ENCODE measurements around the gene INPP5K. TPM values are rescaled to one million over a fixed set of nuclear protein-coding genes. Genes with fewer than 3 reads are reported as not detected.

Gene INPP5K
- total RNA-seq, 4 donors from 2014 or later = 18.4 to 44.3 (median 35.0) TPM

DNA sequence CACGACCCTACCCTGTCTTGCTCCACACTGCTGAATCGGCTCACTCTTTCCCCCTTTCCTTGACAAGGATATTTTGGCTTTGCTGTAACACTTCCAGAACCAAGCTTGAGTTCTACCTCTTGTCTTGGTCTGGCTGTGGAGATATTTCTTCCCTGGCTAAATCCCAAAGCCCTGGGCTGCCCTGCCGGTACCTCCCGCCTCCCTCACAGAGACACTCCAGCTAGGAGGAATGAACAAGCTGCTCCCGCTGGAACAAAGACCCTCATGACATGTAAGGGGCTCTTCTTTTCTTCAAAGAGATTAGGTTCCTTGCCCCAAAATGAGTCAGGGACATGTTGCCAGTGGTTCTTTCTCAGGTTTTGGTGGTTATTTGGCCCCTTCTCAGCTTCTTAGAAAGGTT, 10.8 kb downstream of the INPP5K start:
- no peak overlapping the region for H3K27ac ChIP-seq
- H3K9me3 ChIP-seq = no peaks in the 10 kb centered on the region
- H3K4me1 ChIP-seq = peaks cover 6 to 27% (median 6%) of the 10 kb centered on the region in 3 donors
- TF ChIP-seq, protein P1, sequence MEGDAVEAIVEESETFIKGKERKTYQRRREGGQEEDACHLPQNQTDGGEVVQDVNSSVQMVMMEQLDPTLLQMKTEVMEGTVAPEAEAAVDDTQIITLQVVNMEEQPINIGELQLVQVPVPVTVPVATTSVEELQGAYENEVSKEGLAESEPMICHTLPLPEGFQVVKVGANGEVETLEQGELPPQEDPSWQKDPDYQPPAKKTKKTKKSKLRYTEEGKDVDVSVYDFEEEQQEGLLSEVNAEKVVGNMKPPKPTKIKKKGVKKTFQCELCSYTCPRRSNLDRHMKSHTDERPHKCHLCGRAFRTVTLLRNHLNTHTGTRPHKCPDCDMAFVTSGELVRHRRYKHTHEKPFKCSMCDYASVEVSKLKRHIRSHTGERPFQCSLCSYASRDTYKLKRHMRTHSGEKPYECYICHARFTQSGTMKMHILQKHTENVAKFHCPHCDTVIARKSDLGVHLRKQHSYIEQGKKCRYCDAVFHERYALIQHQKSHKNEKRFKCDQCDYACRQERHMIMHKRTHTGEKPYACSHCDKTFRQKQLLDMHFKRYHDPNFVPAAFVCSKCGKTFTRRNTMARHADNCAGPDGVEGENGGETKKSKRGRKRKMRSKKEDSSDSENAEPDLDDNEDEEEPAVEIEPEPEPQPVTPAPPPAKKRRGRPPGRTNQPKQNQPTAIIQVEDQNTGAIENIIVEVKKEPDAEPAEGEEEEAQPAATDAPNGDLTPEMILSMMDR (IDR thresholded peaks at IDR 0.05) = no peak
- TF ChIP-seq POLR2A (IDR thresholded peaks at IDR 0.05) = no peak
- H3K36me3 ChIP-seq = peaks cover 5 to 92% (median 10%) of the 10 kb centered on the region in 3 donors
- no peak overlapping the region for H3K4me3 ChIP-seq
- WGBS, 2 donors = 89 to 96% methylated on average over 5 of the region's 5 CpGs
- intact Hi-C loops (cut with DNase I) = no loop called here
- no peak for DNase-seq
- no peaks in the 10 kb centered on the region for H3K27me3 ChIP-seq

DNA sequence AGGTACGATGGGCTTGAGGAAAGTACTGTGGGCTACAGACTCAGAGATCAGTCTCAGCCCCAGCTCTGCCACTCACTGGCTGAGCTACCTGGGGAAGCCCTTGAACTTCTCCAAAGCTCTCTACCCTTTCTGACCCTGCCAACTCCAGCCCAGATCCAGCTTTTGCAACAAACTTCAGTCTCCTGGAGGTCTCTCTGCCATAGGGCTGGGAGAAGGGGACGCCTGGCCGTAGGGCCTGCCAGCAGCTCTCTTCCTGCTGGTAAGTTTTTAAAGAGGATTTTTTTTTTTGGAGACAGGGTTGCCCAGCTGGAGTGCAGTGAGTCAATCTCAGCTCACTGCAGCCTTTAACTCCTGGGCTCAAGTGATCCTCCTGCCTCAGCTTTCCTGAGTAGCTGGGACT, 11.5 kb downstream of the INPP5K start:
- Histone ChIP-seq H3K27ac (no peak overlapping the region), H3K4me3 (no peak overlapping the region), H3K36me3 (peaks cover 5 to 90% (median 10%) of the 10 kb centered on the region in 3 donors), H3K27me3 (no peaks in the 10 kb centered on the region), H3K9me3 (no peaks in the 10 kb centered on the region), H3K4me1 (peaks cover 3 to 20% (median 5%) of the 10 kb centered on the region in 3 donors)
- intact Hi-C loops (cut with DNase I) = no loop called here
- TF ChIP-seq, protein P1 (IDR thresholded peaks at IDR 0.05) = no peak
- TF ChIP-seq POLR2A (IDR thresholded peaks at IDR 0.05) = no peak
- WGBS, 2 donors = 81 to 86% methylated on average over 3 of the region's 3 CpGs
- DNase-seq = no peak

DNA sequence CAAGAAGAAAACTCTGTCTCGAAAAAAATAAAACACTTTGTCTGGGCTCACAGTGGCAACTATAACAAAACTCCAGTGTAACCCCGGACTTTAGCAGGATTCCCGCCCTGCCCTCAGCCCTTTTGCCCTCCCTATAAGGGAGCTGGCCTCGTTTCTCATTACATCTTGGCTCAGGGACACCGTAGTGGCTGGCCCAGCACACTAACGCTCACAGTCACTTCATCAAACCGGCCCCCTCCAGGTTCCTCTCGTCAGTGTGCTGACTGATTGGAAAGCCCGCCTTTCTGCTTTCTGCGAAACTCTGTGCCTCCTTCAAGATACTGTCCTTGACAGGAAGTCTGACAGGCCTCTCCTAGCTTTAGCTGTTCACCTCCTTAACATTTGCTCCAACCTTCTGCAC, 12.7 kb downstream of the INPP5K start:
- Histone ChIP-seq H3K9me3 (no peaks in the 10 kb centered on the region), H3K4me1 (peaks cover 0 to 10% (median 0%) of the 10 kb centered on the region in 3 donors), H3K4me3 (no peak overlapping the region), H3K27ac (no peak overlapping the region), H3K36me3 (peaks cover 5 to 86% (median 10%) of the 10 kb centered on the region in 3 donors), H3K27me3 (no peaks in the 10 kb centered on the region)
- no peak for DNase-seq
- intact Hi-C loops (cut with DNase I) = no loop called here
- TF ChIP-seq, protein P1 (IDR thresholded peaks at IDR 0.05) = no peak
- TF ChIP-seq POLR2A (IDR thresholded peaks at IDR 0.05) = no peak
- WGBS, 2 donors = 85 to 89% methylated on average over 10 of the region's 10 CpGs

DNA sequence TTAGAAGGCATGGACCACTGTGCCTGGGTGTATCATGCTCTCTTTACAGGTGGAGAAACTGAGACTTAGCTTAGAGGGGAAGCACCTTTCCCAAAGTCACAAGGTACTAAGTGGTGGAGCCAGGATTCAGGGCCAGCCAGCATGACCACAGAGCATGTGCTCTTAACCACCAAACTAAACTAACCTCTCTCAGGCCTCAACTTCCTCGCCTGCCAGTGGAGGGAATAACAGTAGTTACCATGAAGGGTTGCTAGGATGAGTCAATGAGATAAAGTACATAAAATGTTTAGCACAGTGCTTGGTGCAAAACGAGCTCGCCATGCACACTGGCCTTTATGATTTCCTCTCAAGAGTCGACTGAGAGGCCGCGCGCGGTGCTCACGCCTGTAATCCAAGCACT, 17.5 kb downstream of the INPP5K start:
- Histone ChIP-seq H3K36me3 (peaks cover 0 to 80% (median 8%) of the 10 kb centered on the region in 3 donors), H3K4me1 (peaks cover 0 to 26% (median 13%) of the 10 kb centered on the region in 3 donors), H3K4me3 (no peak overlapping the region), H3K9me3 (no peaks in the 10 kb centered on the region), H3K27me3 (no peaks in the 10 kb centered on the region), H3K27ac (no peak overlapping the region)
- intact Hi-C loops (cut with DNase I) = no loop called here
- DNase-seq = no peak
- WGBS, 2 donors = 77 to 78% methylated on average over 9 of the region's 9 CpGs
- TF ChIP-seq, protein P1 (IDR thresholded peaks at IDR 0.05) = no peak
- TF ChIP-seq POLR2A (IDR thresholded peaks at IDR 0.05) = no peak

DNA sequence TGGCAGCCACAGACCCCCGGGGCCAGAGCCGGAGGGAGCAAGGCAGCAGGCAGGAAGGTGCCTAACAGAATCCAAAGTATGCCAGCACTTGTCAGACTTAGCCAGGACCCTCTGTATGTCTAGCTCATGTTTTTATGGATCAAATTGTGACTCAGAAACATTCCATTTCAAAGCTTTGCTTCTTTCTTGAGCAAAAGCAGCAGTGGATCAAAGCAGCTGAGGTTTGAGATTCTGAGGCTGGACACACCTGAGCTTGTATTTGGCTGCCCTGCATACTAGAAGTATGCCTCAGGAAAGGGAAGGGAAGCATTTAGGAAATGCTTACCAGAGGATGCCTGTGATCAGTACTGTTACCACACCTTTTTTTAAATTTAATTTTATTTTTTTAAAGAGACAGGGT, 18.2 kb downstream of the INPP5K start:
- Histone ChIP-seq H3K9me3 (no peaks in the 10 kb centered on the region), H3K4me3 (no peak overlapping the region), H3K27ac (no peak overlapping the region), H3K36me3 (peaks cover 0 to 73% (median 8%) of the 10 kb centered on the region in 3 donors), H3K4me1 (peaks cover 3 to 32% (median 19%) of the 10 kb centered on the region in 3 donors), H3K27me3 (no peaks in the 10 kb centered on the region)
- 61 to 82% methylated on average over 2 of the region's 2 CpGs for WGBS, 2 donors
- intact Hi-C loops (cut with DNase I) = no loop called here
- DNase-seq = no peak
- TF ChIP-seq, protein P1 (IDR thresholded peaks at IDR 0.05) = no peak
- no peak for TF ChIP-seq POLR2A (IDR thresholded peaks at IDR 0.05)
